Testis (tissue), 5 donors: Measurements from ENCODE around the gene ZIC1. TPM values are rescaled to one million over a fixed set of nuclear protein-coding genes. Genes with fewer than 3 reads are reported as not detected.

Experiments
- DNase-seq: peaks from one replicate; pipeline ENCODE4 v3.0.0-alpha.2; 2019
- H3K27ac ChIP-seq, 2 donors: fragments of 200-600 bp; sonication (generic); one replicate each; pipeline ENCODE4 v1.5.1; 2019
- H3K27me3 ChIP-seq: fragments of 200-600 bp; sonication (generic); one replicate; pipeline ENCODE4 v1.5.1; 2019
- H3K36me3 ChIP-seq: fragments of 200-600 bp; sonication (generic); one replicate; pipeline ENCODE4 v1.5.1; 2017; ENCODE audit warnings: low read depth; ENCODE audit errors: missing control alignments
- H3K4me1 ChIP-seq: fragments of 200-600 bp; sonication (generic); one replicate; pipeline ENCODE4 v1.5.1; 2019
- H3K4me3 ChIP-seq, 2 donors: fragments of 200-600 bp; sonication (generic); one replicate each; pipeline ENCODE4 v1.5.1; 2017 to 2019
- H3K9me3 ChIP-seq: fragments of 200-600 bp; sonication (generic); one replicate; pipeline ENCODE4 v1.5.1; 2017
- POLR2A ChIP-seq: fragments of 450-650 bp; IDR thresholded peaks from one replicate; pipeline ENCODE4 v1.6.1; 2017; ENCODE audit warnings: antibody characterized with exemption, mild to moderate bottlenecking, moderate library complexity
- WGBS, 2 donors: methylation state at CpG; one replicate each; pipeline ENCODE4 v1.1.5; 2018; 5-methylcytosine and 5-hydroxymethylcytosine counted together
- intact Hi-C: fragments of 100-400 bp; cut with DNase I; formaldehyde crosslinking; loops from one replicate; pipeline ENCODE4 v1.15.1; 2023; ENCODE audit warnings: low total_unique reads
- long read RNA-seq, 2 donors: transcript quantifications; one replicate each; lab custom pipeline, GENCODE V29; 2026
- polyA plus RNA-seq: library from polyadenylated mRNA; stranded (reverse); fragments of 350-450 nt; fragmentation: Illumina TruSeq; extraction: RNeasy Lipid Tissue Mini Kit (QIAGEN cat#74804); gene quantifications from one replicate; pipeline ENCODE4 v1.2.3, GENCODE V29; 2014; ENCODE audit warnings: low read depth, low replicate concordance; ENCODE audit not compliant: insufficient read depth
- total RNA-seq, 2 donors: library from RNA; depleted of rRNA; stranded (reverse); fragments of >200 nt; gene quantifications; one replicate each; pipeline ENCODE4 v1.2.3, GENCODE V29; 2016
- TF ChIP-seq, protein P1 (sequence below), 3 experiments: fragments of 450-650 bp in 2 of 3; fragments of 200-600 bp in 1 of 3; sonication (generic) in 1 of 3; IDR thresholded peaks; one replicate each; pipeline ENCODE4 v1.5.1; 2016 to 2019; ENCODE audit warnings: antibody characterized with exemption in 3 of 3, mild to moderate bottlenecking in 2 of 3, moderate library complexity in 1 of 3

The ZIC1 gene
- total RNA-seq (1 to 10 TPM; 3.3 to 3.5 TPM), polyA plus RNA-seq (1.4 TPM)
- long read RNA-seq, donor 1, full-length matches to known transcripts = 1 of 1 reads
- long read RNA-seq, donor 1, partial matches to known transcripts = 0 of 1 reads
- long read RNA-seq, donor 1, other reads (novel, unspliced or antisense) = 0 of 1 reads
- long read RNA-seq, donor 2, full-length matches to known transcripts = 1 of 1 reads
- long read RNA-seq, donor 2, partial matches to known transcripts = 0 of 1 reads
- long read RNA-seq, donor 2, other reads (novel, unspliced or antisense) = 0 of 1 reads

DNA sequence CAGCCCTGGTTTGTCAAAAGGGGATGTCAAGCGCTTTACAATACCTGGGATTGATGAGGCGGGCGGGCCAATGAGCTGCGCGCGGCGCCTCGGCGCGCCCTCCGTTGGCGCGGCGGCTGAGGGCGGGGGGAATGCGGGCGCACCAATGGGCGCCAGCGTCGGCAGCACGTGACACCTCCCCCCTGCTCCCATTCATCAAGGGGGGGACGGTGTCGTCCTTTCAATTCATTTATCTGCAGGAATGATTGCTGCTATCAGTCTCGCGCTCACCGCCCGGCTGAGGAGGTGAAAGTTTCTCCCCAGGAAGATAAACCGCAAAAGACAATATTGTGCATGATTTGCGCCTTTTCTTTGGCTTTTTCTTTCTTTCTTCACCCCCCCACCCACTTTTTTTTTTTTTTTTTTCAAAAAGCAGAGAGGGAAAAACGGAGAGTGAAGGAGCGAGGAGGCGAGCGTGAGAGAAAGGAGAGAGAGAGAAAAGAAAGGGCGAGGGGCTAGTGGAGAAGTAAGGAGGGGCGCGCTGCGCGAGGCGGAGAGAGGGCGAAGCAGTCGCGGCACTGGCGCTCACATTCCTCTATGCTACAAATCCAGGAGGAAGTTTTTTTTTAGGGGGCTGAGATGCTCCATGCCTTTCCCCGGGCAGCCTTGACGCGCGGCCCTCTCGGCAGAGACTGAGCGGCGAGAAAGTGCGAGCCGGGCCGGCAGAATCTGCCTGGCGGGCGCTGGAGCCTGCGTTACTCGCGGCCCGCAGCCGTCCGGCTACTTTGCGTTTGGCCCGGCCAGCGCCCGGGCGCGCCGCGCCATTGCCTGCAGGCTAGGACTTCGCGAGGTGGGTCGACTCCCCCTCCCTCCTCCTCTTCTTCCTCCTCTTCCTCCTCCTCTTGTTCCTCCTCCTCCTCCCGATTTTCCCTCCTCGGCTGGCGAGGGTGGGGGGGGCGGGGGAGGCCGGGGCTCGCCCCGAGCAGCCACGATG is at the start of gene ZIC1:
TSS of gene ZIC1 (plus strand) at position 223 of the 973 bp plus-strand sequence. CDS start at position 971, 748 bp downstream.
- WGBS, 2 donors = 8 to 11% methylated on average over 46 to 79 of the region's 80 CpGs
- no peaks in the 10 kb centered on the region for H3K36me3 ChIP-seq
- peaks cover 7% of the 10 kb centered on the region for H3K4me1 ChIP-seq
- peak; percentile 58 for DNase-seq
- no peaks in the 10 kb centered on the region for H3K9me3 ChIP-seq
- no peak for TF ChIP-seq POLR2A
- TF ChIP-seq, protein P1, sequence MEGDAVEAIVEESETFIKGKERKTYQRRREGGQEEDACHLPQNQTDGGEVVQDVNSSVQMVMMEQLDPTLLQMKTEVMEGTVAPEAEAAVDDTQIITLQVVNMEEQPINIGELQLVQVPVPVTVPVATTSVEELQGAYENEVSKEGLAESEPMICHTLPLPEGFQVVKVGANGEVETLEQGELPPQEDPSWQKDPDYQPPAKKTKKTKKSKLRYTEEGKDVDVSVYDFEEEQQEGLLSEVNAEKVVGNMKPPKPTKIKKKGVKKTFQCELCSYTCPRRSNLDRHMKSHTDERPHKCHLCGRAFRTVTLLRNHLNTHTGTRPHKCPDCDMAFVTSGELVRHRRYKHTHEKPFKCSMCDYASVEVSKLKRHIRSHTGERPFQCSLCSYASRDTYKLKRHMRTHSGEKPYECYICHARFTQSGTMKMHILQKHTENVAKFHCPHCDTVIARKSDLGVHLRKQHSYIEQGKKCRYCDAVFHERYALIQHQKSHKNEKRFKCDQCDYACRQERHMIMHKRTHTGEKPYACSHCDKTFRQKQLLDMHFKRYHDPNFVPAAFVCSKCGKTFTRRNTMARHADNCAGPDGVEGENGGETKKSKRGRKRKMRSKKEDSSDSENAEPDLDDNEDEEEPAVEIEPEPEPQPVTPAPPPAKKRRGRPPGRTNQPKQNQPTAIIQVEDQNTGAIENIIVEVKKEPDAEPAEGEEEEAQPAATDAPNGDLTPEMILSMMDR (IDR thresholded peaks at IDR 0.05) = no peak
- intact Hi-C loops = no loop called here
- peak within 1 kb of the TSS; percentile 3 to 26 for H3K4me3 ChIP-seq
- no peaks in the 10 kb centered on the region for H3K27me3 ChIP-seq
- no peak within 1 kb of the TSS for H3K27ac ChIP-seq

DNA sequence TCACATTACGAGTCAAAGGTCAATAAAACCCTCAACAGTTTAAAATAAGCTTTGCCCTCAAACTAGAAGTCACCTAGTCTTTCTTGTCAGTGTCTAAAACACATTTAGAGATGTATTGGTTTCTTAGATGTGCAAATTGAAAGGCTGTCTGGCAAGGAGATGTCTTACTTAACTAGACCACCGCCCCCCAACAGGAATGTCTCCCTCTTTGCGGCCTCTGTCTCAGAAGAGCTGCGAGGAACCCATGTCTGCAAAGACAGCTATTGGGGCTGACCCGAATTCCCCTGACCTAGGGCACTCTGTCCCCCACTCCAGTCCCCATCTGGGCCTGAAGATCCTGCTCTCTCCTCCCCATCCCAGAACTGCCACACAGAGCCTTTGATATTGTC is 49.1 kb upstream of the ZIC1 start:
- WGBS, 2 donors = 21 to 39% methylated on average over 5 of the region's 5 CpGs
- Histone ChIP-seq H3K9me3 (no peaks in the 10 kb centered on the region), H3K36me3 (no peaks in the 10 kb centered on the region), H3K4me1 (no peaks in the 10 kb centered on the region), H3K27ac (no peak overlapping the region), H3K27me3 (no peaks in the 10 kb centered on the region), H3K4me3 (no peak overlapping the region)
- intact Hi-C loops = no loop called here
- TF ChIP-seq POLR2A = no peak
- TF ChIP-seq, protein P1 (IDR thresholded peaks at IDR 0.05) = no peak
- DNase-seq = no peak

- Histone ChIP-seq H3K36me3 (no peaks in the 10 kb centered on the region), H3K27ac (no peak overlapping the region), H3K9me3 (no peaks in the 10 kb centered on the region), H3K27me3 (no peaks in the 10 kb centered on the region), H3K4me1 (no peaks in the 10 kb centered on the region), H3K4me3 (no peak overlapping the region)
- TF ChIP-seq, protein P1 (IDR thresholded peaks at IDR 0.05) = no peak
- no peak for TF ChIP-seq POLR2A
- intact Hi-C loops = no loop called here
- DNase-seq = no peak
- 7 to 9% methylated on average over 21 of the region's 21 CpGs for WGBS, 2 donors
These were observed 48.3 kb upstream of the ZIC1 start for GRCh38 chr3:147360646-147361453.

DNA sequence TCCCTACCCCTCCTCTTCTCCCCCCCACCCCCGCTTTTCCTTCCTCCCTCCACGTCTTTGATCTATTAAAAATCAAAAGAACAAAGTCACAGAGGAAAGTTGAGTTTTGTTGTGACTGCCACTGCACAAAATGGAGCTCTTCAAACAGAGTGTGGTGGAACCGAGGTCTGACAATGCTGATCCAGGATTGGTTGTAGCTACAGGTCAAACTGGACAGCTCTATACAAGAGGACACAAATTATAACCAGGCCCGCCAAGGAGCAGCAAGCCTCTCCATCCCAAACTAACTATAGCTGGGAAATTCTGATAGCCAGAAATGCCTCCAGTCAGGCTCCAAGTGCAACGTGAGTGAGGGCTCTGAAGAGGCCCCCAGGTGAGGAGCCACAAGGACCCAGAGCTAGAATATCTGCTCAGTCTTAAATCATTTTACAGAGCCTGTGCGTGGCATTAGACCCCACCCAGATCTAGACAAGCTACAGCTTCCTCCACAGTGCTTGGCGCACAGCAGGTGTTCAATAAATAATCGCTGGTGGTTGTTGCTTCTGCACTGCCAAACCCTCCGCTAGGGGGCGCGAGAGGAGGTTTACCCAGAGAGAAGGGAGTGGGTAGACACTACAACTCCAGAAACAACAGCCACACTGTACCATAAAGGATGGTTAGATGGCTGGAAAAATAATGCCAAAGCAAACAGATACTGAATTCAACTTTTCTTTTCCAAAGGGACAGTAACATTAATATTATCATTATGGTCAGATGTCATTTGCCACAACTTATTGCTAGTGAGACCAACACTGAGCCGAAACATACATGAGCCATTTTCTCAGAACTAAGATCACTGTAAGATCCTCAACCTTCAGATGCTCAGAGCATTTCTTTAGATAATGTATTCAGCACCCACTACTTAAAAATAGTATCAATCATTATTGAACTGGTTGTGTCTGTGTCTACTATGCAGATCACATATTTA is 47.4 kb upstream of the ZIC1 start:
- H3K4me1 ChIP-seq = no peaks in the 10 kb centered on the region
- TF ChIP-seq POLR2A = no peak
- TF ChIP-seq, protein P1 (IDR thresholded peaks at IDR 0.05) = peak in 2 of 3 experiments; percentile 42 to 74
- H3K36me3 ChIP-seq = no peaks in the 10 kb centered on the region
- H3K9me3 ChIP-seq = no peaks in the 10 kb centered on the region
- peak; percentile 81 for DNase-seq
- intact Hi-C loops = no loop called here
- WGBS, 2 donors = 12% methylated on average over 12 of the region's 12 CpGs
- no peak overlapping the region for H3K27ac ChIP-seq
- no peak overlapping the region for H3K4me3 ChIP-seq
- H3K27me3 ChIP-seq = no peaks in the 10 kb centered on the region
